GM11168 (cell line): ENCODE data around the gene MPZL3.

Experiments
- in situ Hi-C: fragments of 300-500 bp; cut with MboI; formaldehyde crosslinking; loops from one replicate; pipeline ENCODE4 v1.12.0; 2022; ENCODE audit warnings: low sequenced_read_pairs; ENCODE audit not compliant: unreplicated experiment

MPZL3 gene

GRCh38 chr11:118251858-118252652, at the start of gene MPZL3:
Gene MPZL3 (minus strand): TSS chr11:118252365. CDS start chr11:118252294, 71 bp downstream.
- in situ Hi-C loops, result no loop called here

GRCh38 chr11:118301600-118302195, 49.5 kb upstream of the MPZL3 start:
- in situ Hi-C loops, result no loop called here

GRCh38 chr11:118295815-118296454, 43.8 kb upstream of the MPZL3 start:
- in situ Hi-C loops, result loop anchor here (10.0 kb wide), 1 partner anchor 91 kb away; no protein-coding TSS in a partner anchor

GRCh38 chr11:118295199-118295598, 43.0 kb upstream of the MPZL3 start:
- in situ Hi-C loops, result loop anchor here (10.0 kb wide), 1 partner anchor 90 kb away; no protein-coding TSS in a partner anchor

GRCh38 chr11:118294053-118294452, 41.9 kb upstream of the MPZL3 start:
- in situ Hi-C loops, result loop anchor here (10.0 kb wide), 1 partner anchor 89 kb away; no protein-coding TSS in a partner anchor

- in situ Hi-C loops, result loop anchor here (10.0 kb wide), 1 partner anchor 87 kb away; no protein-coding TSS in a partner anchor
These were observed 39.4 kb upstream of the MPZL3 start for GRCh38 chr11:118291477-118292135.

- in situ Hi-C loops, result loop anchor here (10.0 kb wide), 1 partner anchor 86 kb away; no protein-coding TSS in a partner anchor
These were observed 38.8 kb upstream of the MPZL3 start for GRCh38 chr11:118290923-118291322.

GRCh38 chr11:118289401-118289800, 37.2 kb upstream of the MPZL3 start:
- in situ Hi-C loops, result no loop called here

- in situ Hi-C loops, result no loop called here
These were observed 34.8 kb upstream of the MPZL3 start for GRCh38 chr11:118287006-118287405.

- in situ Hi-C loops, result no loop called here
These were observed 34.4 kb upstream of the MPZL3 start for GRCh38 chr11:118286545-118286944.

GRCh38 chr11:118283756-118284350, 31.7 kb upstream of the MPZL3 start:
- in situ Hi-C loops, result no loop called here

- in situ Hi-C loops, result no loop called here
These were observed 31.0 kb upstream of the MPZL3 start for GRCh38 chr11:118283037-118283636.

GRCh38 chr11:118282606-118283005, 30.4 kb upstream of the MPZL3 start:
- in situ Hi-C loops, result no loop called here

- in situ Hi-C loops, result no loop called here
These were observed 29.1 kb upstream of the MPZL3 start for GRCh38 chr11:118281284-118281683.

GRCh38 chr11:118277312-118277711, 25.1 kb upstream of the MPZL3 start:
- in situ Hi-C loops, result no loop called here

GRCh38 chr11:118276422-118276821, 24.3 kb upstream of the MPZL3 start:
- in situ Hi-C loops, result no loop called here

- in situ Hi-C loops, result no loop called here
These were observed 23.0 kb upstream of the MPZL3 start for GRCh38 chr11:118275176-118275575.

- in situ Hi-C loops, result no loop called here
These were observed 22.0 kb upstream of the MPZL3 start for GRCh38 chr11:118274186-118274585.

GRCh38 chr11:118272001-118272400, 19.8 kb upstream of the MPZL3 start:
- in situ Hi-C loops, result no loop called here

- in situ Hi-C loops, result no loop called here
These were observed 15.3 kb upstream of the MPZL3 start for GRCh38 chr11:118267486-118267885.
